Mesenchymal stem cell (in vitro differentiated cells and primary cell): ENCODE data around the gene ZIC2.
"Not testable (repeated sequence)": the region's sequence is repeated elsewhere in the genome, so short reads cannot be mapped to it uniquely, and the experiment has no call there.

Experiments used
- DNase-seq: peaks from one replicate; pipeline ENCODE4 v3.0.0-alpha.2; 2013
- H2AFZ ChIP-seq: one replicate; pipeline ENCODE4 v1.6.1; 2013; ENCODE audit warnings: low read depth, mild to moderate bottlenecking, control low read depth, inconsistent platforms, low read length, moderate library complexity
- H2AK5ac ChIP-seq: 2 replicates; pipeline ENCODE4 v1.6.1; 2013; ENCODE audit warnings: low read length, moderate library complexity, mild to moderate bottlenecking, inconsistent platforms; ENCODE audit not compliant: severe bottlenecking
- H2BK120ac ChIP-seq: one replicate; pipeline ENCODE4 v1.6.1; 2013; ENCODE audit warnings: low read depth, mild to moderate bottlenecking, inconsistent platforms, low read length, moderate library complexity
- H2BK12ac ChIP-seq, 2 experiments: one replicate each; pipeline ENCODE4 v1.6.1; 2013; ENCODE audit warnings: inconsistent platforms in 2 of 2, low read length in 2 of 2, mild to moderate bottlenecking in 2 of 2, moderate library complexity in 2 of 2, control low read depth in 1 of 2
- H2BK15ac ChIP-seq: one replicate; pipeline ENCODE4 v1.6.1; 2013; ENCODE audit warnings: mild to moderate bottlenecking, low read depth, inconsistent platforms; ENCODE audit not compliant: poor library complexity, severe bottlenecking
- H2BK5ac ChIP-seq: 2 replicates; pipeline ENCODE4 v1.6.1; 2013; ENCODE audit warnings: low read depth, mild to moderate bottlenecking, low read length, control low read depth, inconsistent platforms; ENCODE audit not compliant: poor library complexity, severe bottlenecking
- H3K14ac ChIP-seq, 2 experiments: one replicate each; pipeline ENCODE4 v1.6.1; 2013; ENCODE audit warnings: inconsistent platforms in 2 of 2, low read length in 2 of 2, control low read depth in 1 of 2, mild to moderate bottlenecking in 1 of 2, moderate library complexity in 1 of 2
- H3K18ac ChIP-seq, 2 experiments: one replicate each; pipeline ENCODE4 v1.6.1; 2013; ENCODE audit warnings: inconsistent platforms in 2 of 2, low read length in 2 of 2, control low read depth in 1 of 2, low read depth in 1 of 2, mild to moderate bottlenecking in 1 of 2
- H3K23ac ChIP-seq, 2 experiments: one replicate each; pipeline ENCODE4 v1.6.1; 2013; ENCODE audit warnings: inconsistent platforms in 2 of 2, low read length in 2 of 2, mild to moderate bottlenecking in 2 of 2, moderate library complexity in 2 of 2, control low read depth in 1 of 2
- H3K27ac ChIP-seq: 2 replicates; pipeline ENCODE4 v1.5.1; 2013; ENCODE audit warnings: mild to moderate bottlenecking, moderate library complexity, low read length, control low read depth, inconsistent platforms; ENCODE audit not compliant: poor library complexity, severe bottlenecking
- H3K27me3 ChIP-seq, 2 experiments: 2 replicates each; pipeline versions ENCODE4 v1.6.1 to v1.7.0; 2013; ENCODE audit warnings: low read length in 2 of 2, mild to moderate bottlenecking in 2 of 2, moderate library complexity in 2 of 2, control low read depth in 1 of 2, inconsistent platforms in 1 of 2; ENCODE audit not compliant: control insufficient read depth in 1 of 2, insufficient read depth in 1 of 2
- H3K36me3 ChIP-seq, 2 experiments: 2 replicates each; pipeline versions ENCODE4 v1.6.1 to v1.7.0; 2013; ENCODE audit warnings: low read length in 2 of 2, control low read depth in 1 of 2, inconsistent platforms in 1 of 2, low read depth in 1 of 2, mild to moderate bottlenecking in 1 of 2; ENCODE audit not compliant: insufficient read depth in 2 of 2, control insufficient read depth in 1 of 2
- H3K4ac ChIP-seq, 2 experiments: one replicate each; pipeline ENCODE4 v1.6.1; 2013; ENCODE audit warnings: inconsistent platforms in 2 of 2, low read length in 2 of 2, mild to moderate bottlenecking in 2 of 2, moderate library complexity in 2 of 2, control low read depth in 1 of 2, low read depth in 1 of 2
- H3K4me1 ChIP-seq: 2 replicates; pipeline ENCODE4 v1.6.1; 2013; ENCODE audit warnings: low read depth, low read length, control low read depth; ENCODE audit not compliant: control insufficient read depth, insufficient read depth
- H3K4me2 ChIP-seq: 2 replicates; pipeline ENCODE4 v1.6.1; 2013; ENCODE audit warnings: low read length, mild to moderate bottlenecking, inconsistent platforms; ENCODE audit not compliant: poor library complexity, severe bottlenecking
- H3K4me3 ChIP-seq, 2 experiments: 2 replicates each; pipeline versions ENCODE4 v1.5.1 to v1.7.0; 2013; ENCODE audit warnings: low read length in 2 of 2, mild to moderate bottlenecking in 2 of 2, control low read depth in 1 of 2, low read depth in 1 of 2; ENCODE audit not compliant: insufficient read depth in 1 of 2
- H3K79me1 ChIP-seq: replicated peaks from 2 replicates; pipeline ENCODE4 v1.6.1; 2013; ENCODE audit warnings: mild to moderate bottlenecking, control low read depth, low read length, inconsistent platforms; ENCODE audit not compliant: poor library complexity, severe bottlenecking
- H3K9ac ChIP-seq: 2 replicates; pipeline ENCODE4 v1.7.0; 2013; ENCODE audit warnings: mild to moderate bottlenecking, low read length, moderate library complexity
- H3K9me3 ChIP-seq: 2 replicates; pipeline ENCODE4 v1.7.0; 2013; ENCODE audit warnings: mild to moderate bottlenecking, low read length; ENCODE audit not compliant: control insufficient read depth
- H4K8ac ChIP-seq: one replicate; pipeline ENCODE4 v1.6.1; 2013; ENCODE audit warnings: inconsistent platforms, mild to moderate bottlenecking, low read length, moderate library complexity
- H4K91ac ChIP-seq: one replicate; pipeline ENCODE4 v1.6.1; 2013; ENCODE audit warnings: mild to moderate bottlenecking, low read length, inconsistent platforms
- WGBS: methylation state at CpG from one replicate; pipeline ENCODE4 v1.1.7; 2013; ENCODE audit warnings: mixed read lengths; 5-methylcytosine and 5-hydroxymethylcytosine counted together

ZIC2 gene

GRCh38 chr13:99949679-99950413, 31.7 kb upstream of the ZIC2 start:
- Histone ChIP-seq H2BK5ac (no peak overlapping the region), H3K23ac (no peak overlapping the region), H4K91ac (no peak overlapping the region), H3K18ac (no peak overlapping the region), H2AK5ac (peak overlapping the region; percentile 71), H3K4ac (no peak overlapping the region), H3K27me3 (peaks cover 0 to 92% of the 10 kb centered on the region in 2 experiments), H3K36me3 (no peaks in the 10 kb centered on the region), H3K4me3 (no peak overlapping the region), H3K4me1 (peaks cover 7% of the 10 kb centered on the region), H2BK15ac (no peak overlapping the region), H3K79me1 (no peaks in the 10 kb centered on the region), H3K9ac (no peak overlapping the region), H3K9me3 (no peaks in the 10 kb centered on the region), H2AFZ (no peak overlapping the region), H3K4me2 (peak overlapping the region; percentile 30), H3K14ac (no peak overlapping the region), H2BK120ac (no peak overlapping the region), H3K27ac (peak overlapping the region; percentile 27), H4K8ac (no peak overlapping the region), H2BK12ac (no peak overlapping the region)
- no peak for DNase-seq
- WGBS: 51% methylated on average over 2 of the region's 8 CpGs

DNA sequence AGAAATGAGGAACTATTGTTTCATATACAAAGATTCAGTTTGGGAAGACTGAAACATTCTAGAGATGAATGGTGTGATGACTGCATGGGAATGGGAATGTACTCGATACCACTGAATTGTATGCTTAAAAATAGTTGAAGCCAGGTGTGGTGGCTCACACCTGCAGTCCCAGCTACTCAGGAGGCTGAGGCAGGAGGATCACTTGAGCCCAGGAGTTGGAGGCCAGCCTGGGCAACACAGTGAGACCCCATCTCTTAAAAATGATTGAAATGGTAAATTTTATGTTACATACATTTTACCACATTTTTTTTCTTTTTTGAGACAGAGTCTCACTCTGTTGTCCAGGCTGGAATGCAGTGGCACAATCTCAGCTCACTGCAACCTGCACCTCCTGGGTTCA, 29.9 kb upstream of the ZIC2 start:
- not testable (repeated sequence) for H3K14ac ChIP-seq, H2AFZ ChIP-seq, H3K79me1 ChIP-seq, H2BK120ac ChIP-seq, H3K36me3 ChIP-seq, H4K91ac ChIP-seq, H3K27ac ChIP-seq, H2AK5ac ChIP-seq, H2BK15ac ChIP-seq, H2BK12ac ChIP-seq, H3K9ac ChIP-seq, H3K4me2 ChIP-seq, H3K23ac ChIP-seq, H3K4ac ChIP-seq, H3K9me3 ChIP-seq, H3K4me3 ChIP-seq, H2BK5ac ChIP-seq, H3K18ac ChIP-seq, DNase-seq, H4K8ac ChIP-seq
- WGBS: 100% methylated on average over 1 of the region's 1 CpG
- Histone ChIP-seq H3K27me3 (peaks cover 16 to 99% of the 10 kb centered on the region in 2 experiments), H3K4me1 (peaks cover 21% of the 10 kb centered on the region)

DNA sequence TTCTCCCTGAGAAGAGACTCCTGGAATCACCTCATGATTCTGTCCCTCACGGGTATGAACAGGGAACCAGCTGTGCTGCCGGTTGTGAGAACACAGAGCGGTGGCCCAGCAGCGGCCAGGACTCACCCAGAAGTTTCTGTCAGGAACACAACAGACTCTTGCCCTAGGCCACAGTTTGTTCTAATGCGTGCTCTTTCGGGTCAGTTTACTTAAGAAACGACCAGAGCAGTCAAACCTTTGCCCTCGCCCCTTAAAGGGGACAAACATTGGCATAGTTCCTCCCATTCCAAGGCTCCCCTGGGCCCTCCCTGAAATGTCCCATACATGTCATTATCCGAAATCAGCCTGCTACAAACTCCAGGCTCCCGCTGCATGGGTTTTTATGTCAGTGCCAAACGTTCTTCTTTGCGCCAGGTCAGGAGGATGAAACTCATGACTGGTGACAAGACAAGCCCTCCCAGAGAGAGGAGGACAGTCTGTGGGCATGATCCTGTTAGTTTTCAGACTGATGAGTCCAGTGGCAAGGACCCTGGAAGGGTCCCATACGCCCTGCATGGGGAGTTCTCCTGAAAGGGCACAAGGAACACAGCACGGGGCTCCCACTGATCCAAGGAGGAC, 28.3 kb upstream of the ZIC2 start:
- H3K18ac ChIP-seq: no peak overlapping the region
- no peaks in the 10 kb centered on the region for H3K9me3 ChIP-seq
- no peak overlapping the region for H3K14ac ChIP-seq
- no peak overlapping the region for H3K4me2 ChIP-seq
- H2AK5ac ChIP-seq: no peak overlapping the region
- 75% methylated on average over 14 of the region's 14 CpGs for WGBS
- no peaks in the 10 kb centered on the region for H3K36me3 ChIP-seq
- H3K4me1 ChIP-seq: peaks cover 31% of the 10 kb centered on the region
- H3K4me3 ChIP-seq: no peak overlapping the region
- H3K79me1 ChIP-seq: no peaks in the 10 kb centered on the region
- H3K4ac ChIP-seq: no peak overlapping the region
- peaks cover 31 to 99% of the 10 kb centered on the region in 2 experiments for H3K27me3 ChIP-seq
- H2BK120ac ChIP-seq: no peak overlapping the region
- no peak overlapping the region for H2BK5ac ChIP-seq
- H3K27ac ChIP-seq: no peak overlapping the region
- no peak overlapping the region for H3K9ac ChIP-seq
- H2AFZ ChIP-seq: no peak overlapping the region
- DNase-seq: no peak
- no peak overlapping the region for H4K91ac ChIP-seq
- no peak overlapping the region for H2BK12ac ChIP-seq
- no peak overlapping the region for H2BK15ac ChIP-seq
- no peak overlapping the region for H3K23ac ChIP-seq
- no peak overlapping the region for H4K8ac ChIP-seq

DNA sequence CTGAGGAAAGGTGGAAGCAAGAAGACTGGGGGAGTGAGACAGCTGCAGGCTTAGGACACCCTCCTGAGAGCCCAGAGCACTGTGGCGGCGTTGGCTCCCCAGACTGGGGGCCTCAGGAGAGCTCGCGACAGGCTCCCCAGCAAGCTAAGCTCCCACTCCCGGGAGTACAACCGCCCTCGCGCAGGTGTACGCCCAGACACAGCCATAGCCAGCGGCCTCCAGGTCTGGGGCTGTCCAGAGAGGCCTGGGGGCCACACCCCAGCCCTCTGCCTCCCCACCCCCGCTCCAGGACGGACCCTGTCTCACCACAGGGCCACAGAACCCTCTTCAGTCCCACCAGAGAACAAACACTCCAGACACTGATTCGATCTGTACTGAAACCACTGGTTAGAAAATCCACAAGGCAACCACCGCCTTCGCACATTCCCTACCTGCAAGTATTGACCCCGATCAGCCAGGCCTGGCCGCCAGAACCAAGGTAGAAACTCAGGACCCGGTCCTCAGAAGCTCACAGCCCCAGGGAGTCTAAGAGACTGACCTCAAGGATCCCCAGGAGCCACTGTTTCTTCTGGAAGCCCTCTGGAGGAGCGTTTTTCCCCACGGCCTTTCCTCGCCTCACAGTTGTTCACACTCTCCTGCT, 26.4 kb upstream of the ZIC2 start:
- H3K79me1 ChIP-seq: no peaks in the 10 kb centered on the region
- no peak overlapping the region for H2AK5ac ChIP-seq
- no peak for DNase-seq
- no peak overlapping the region for H2BK12ac ChIP-seq
- no peak overlapping the region for H2BK5ac ChIP-seq
- no peak overlapping the region for H3K27ac ChIP-seq
- H2BK15ac ChIP-seq: no peak overlapping the region
- no peak overlapping the region for H3K23ac ChIP-seq
- 64% methylated on average over 21 of the region's 21 CpGs for whole genome bisulfite sequencing
- H4K91ac ChIP-seq: no peak overlapping the region
- no peak overlapping the region for H2AFZ ChIP-seq
- no peak overlapping the region for H3K14ac ChIP-seq
- no peak overlapping the region for H4K8ac ChIP-seq
- no peak overlapping the region for H3K4ac ChIP-seq
- no peak overlapping the region for H3K18ac ChIP-seq
- peaks cover 30% of the 10 kb centered on the region for H3K4me1 ChIP-seq
- peaks cover 38 to 99% of the 10 kb centered on the region in 2 experiments for H3K27me3 ChIP-seq
- no peak overlapping the region for H3K9ac ChIP-seq
- peak overlapping the region in 1 of 2 experiments; percentile 71 for H3K4me3 ChIP-seq
- H3K4me2 ChIP-seq: peak overlapping the region; percentile 55
- H3K9me3 ChIP-seq: no peaks in the 10 kb centered on the region
- no peak overlapping the region for H2BK120ac ChIP-seq
- H3K36me3 ChIP-seq: no peaks in the 10 kb centered on the region
